H9 (cell line): ENCODE measurements around the gene ZMIZ1. TPM values are rescaled to one million over a fixed set of nuclear protein-coding genes. Genes with fewer than 3 reads are reported as not detected.

Experiments
- DNase-seq: peaks from one replicate; pipeline ENCODE4 v3.0.0-alpha.2; 2017
- H2AFZ ChIP-seq: one replicate; pipeline ENCODE4 v1.6.1; 2013; ENCODE audit warnings: mild to moderate bottlenecking, low read length, control low read depth, moderate library complexity
- H2AK5ac ChIP-seq: 2 replicates; pipeline ENCODE4 v1.6.1; 2013; ENCODE audit warnings: low read length, control low read depth, mixed read lengths; ENCODE audit not compliant: insufficient read length
- H2BK120ac ChIP-seq: one replicate; pipeline ENCODE4 v1.6.1; 2013; ENCODE audit warnings: low read depth, mild to moderate bottlenecking, low read length, control low read depth, inconsistent platforms; ENCODE audit not compliant: poor library complexity, severe bottlenecking
- H2BK12ac ChIP-seq: 2 replicates; pipeline ENCODE4 v1.6.1; 2013; ENCODE audit warnings: low read length, control low read depth, mixed read lengths, low read depth; ENCODE audit not compliant: insufficient read length
- H2BK15ac ChIP-seq: 2 replicates; pipeline ENCODE4 v1.6.1; 2013; ENCODE audit warnings: low read depth, low read length, control low read depth
- H2BK20ac ChIP-seq: one replicate; pipeline ENCODE4 v1.6.1; 2013; ENCODE audit warnings: low read depth, mild to moderate bottlenecking, low read length, control low read depth, inconsistent platforms; ENCODE audit not compliant: poor library complexity, severe bottlenecking
- H2BK5ac ChIP-seq: 2 replicates; pipeline ENCODE4 v1.6.1; 2013; ENCODE audit warnings: low read length, control low read depth, mixed read lengths; ENCODE audit not compliant: insufficient read length
- H3K14ac ChIP-seq: 2 replicates; pipeline ENCODE4 v1.6.1; 2013; ENCODE audit warnings: low read length, control low read depth; ENCODE audit not compliant: insufficient read depth
- H3K18ac ChIP-seq: 2 replicates; pipeline ENCODE4 v1.6.1; 2013; ENCODE audit warnings: low read depth, mild to moderate bottlenecking, mixed read lengths, low read length, control low read depth; ENCODE audit not compliant: insufficient read length
- H3K23ac ChIP-seq: 2 replicates; pipeline ENCODE4 v1.6.1; 2013; ENCODE audit warnings: low read length, control low read depth, mixed read lengths, low read depth; ENCODE audit not compliant: insufficient read length
- H3K23me2 ChIP-seq: 2 replicates; pipeline ENCODE4 v1.6.1; 2013; ENCODE audit warnings: low read depth, mild to moderate bottlenecking, mixed read lengths, low read length, control low read depth; ENCODE audit not compliant: insufficient read length, poor library complexity, severe bottlenecking
- H3K27ac ChIP-seq: 2 replicates; pipeline ENCODE4 v1.5.1; 2013; ENCODE audit warnings: low read length, control low read depth, mixed read lengths, low read depth; ENCODE audit not compliant: insufficient read length
- H3K27me3 ChIP-seq: 2 replicates; pipeline ENCODE4 v1.6.1; 2013; ENCODE audit warnings: low read length, control low read depth, inconsistent platforms; ENCODE audit not compliant: insufficient read depth
- H3K4ac ChIP-seq: 2 replicates; pipeline ENCODE4 v1.6.1; 2013; ENCODE audit warnings: low read depth, mild to moderate bottlenecking, control low read depth, inconsistent platforms, low read length, moderate library complexity
- H3K4me1 ChIP-seq: 2 replicates; pipeline ENCODE4 v1.6.1; 2013; ENCODE audit warnings: low read length, control low read depth, inconsistent platforms; ENCODE audit not compliant: insufficient read depth
- H3K4me2 ChIP-seq: 2 replicates; pipeline ENCODE4 v1.6.1; 2013; ENCODE audit warnings: low read length, control low read depth, mixed read lengths; ENCODE audit not compliant: insufficient read length, insufficient read depth
- H3K56ac ChIP-seq: 2 replicates; pipeline ENCODE4 v1.6.1; 2013; ENCODE audit warnings: low read depth, mild to moderate bottlenecking, mixed read lengths, low read length, control low read depth; ENCODE audit not compliant: insufficient read length
- H3K79me1 ChIP-seq: 2 replicates; pipeline ENCODE4 v1.6.1; 2013; ENCODE audit warnings: low read depth, mild to moderate bottlenecking, moderate library complexity, low read length, control low read depth, inconsistent platforms; ENCODE audit not compliant: insufficient read depth, poor library complexity, severe bottlenecking
- H3K79me2 ChIP-seq: 2 replicates; pipeline ENCODE4 v1.6.1; 2013; ENCODE audit warnings: low read length, control low read depth, inconsistent platforms; ENCODE audit not compliant: insufficient read depth
- H3K9ac ChIP-seq: 2 replicates; pipeline ENCODE4 v1.6.1; 2013; ENCODE audit warnings: low read length, control low read depth, mixed read lengths; ENCODE audit not compliant: insufficient read length; ENCODE audit errors: extremely low read depth
- H3K9me3 ChIP-seq: one replicate; pipeline ENCODE4 v1.6.1; 2013; ENCODE audit warnings: low read depth, low read length, inconsistent platforms; ENCODE audit not compliant: control insufficient read depth
- H3T11ph ChIP-seq: one replicate; pipeline ENCODE4 v1.6.1; 2013; ENCODE audit warnings: mild to moderate bottlenecking, low read length, control low read depth, inconsistent platforms
- H4K20me1 ChIP-seq: one replicate; pipeline ENCODE4 v1.6.1; 2013; ENCODE audit not compliant: control insufficient read depth, insufficient read length, insufficient read depth
- H4K5ac ChIP-seq: 2 replicates; pipeline ENCODE4 v1.6.1; 2013; ENCODE audit warnings: low read depth, mild to moderate bottlenecking, mixed read lengths, low read length, control low read depth; ENCODE audit not compliant: insufficient read length
- H4K8ac ChIP-seq: replicated peaks from 2 replicates; pipeline ENCODE4 v1.6.1; 2013; ENCODE audit warnings: low read length, control low read depth, mixed read lengths, low read depth; ENCODE audit not compliant: insufficient read length
- H4K91ac ChIP-seq: 2 replicates; pipeline ENCODE4 v1.6.1; 2013; ENCODE audit warnings: low read depth, mild to moderate bottlenecking, moderate library complexity, mixed read lengths, low read length, control low read depth; ENCODE audit not compliant: insufficient read length
- H3K27ac Mint-ChIP-seq, 3 experiments: 2 replicates in 2 of 3; 3 replicates in 1 of 3; pipeline ENCODE4 v1.8.0; 2020 to 2021; ENCODE audit warnings: mixed read lengths in 3 of 3, mild to moderate bottlenecking in 1 of 3, moderate library complexity in 1 of 3
- H3K27me3 Mint-ChIP-seq: 2 replicates; pipeline ENCODE4 v1.8.0; 2021; ENCODE audit warnings: low read depth, mild to moderate bottlenecking, moderate library complexity, mixed read lengths
- H3K36me3 Mint-ChIP-seq, 3 experiments: 2 replicates in 2 of 3; 3 replicates in 1 of 3; pipeline ENCODE4 v1.8.0; 2020 to 2021; ENCODE audit warnings: low read depth in 3 of 3, mixed read lengths in 3 of 3; ENCODE audit not compliant: insufficient read depth in 1 of 3
- H3K4me1 Mint-ChIP-seq, 2 experiments: 2 replicates each; pipeline ENCODE4 v1.8.0; 2020; ENCODE audit warnings: mixed read lengths in 2 of 2
- H3K4me3 Mint-ChIP-seq, 2 experiments: 2 replicates in 1 of 2; 3 replicates in 1 of 2; pipeline ENCODE4 v1.8.0; 2020 to 2021; ENCODE audit warnings: mild to moderate bottlenecking in 2 of 2, mixed read lengths in 2 of 2, moderate library complexity in 1 of 2
- H3K9me3 Mint-ChIP-seq, 2 experiments: 2 replicates in 1 of 2; 3 replicates in 1 of 2; pipeline ENCODE4 v1.8.0; 2020; ENCODE audit warnings: mild to moderate bottlenecking in 2 of 2, mixed read lengths in 2 of 2, moderate library complexity in 1 of 2
- WGBS: extraction: QIAGEN DNeasy Blood & Tissue Kit; methylation state at CpG from one replicate; pipeline ENCODE4 v1.1.7; 2013; ENCODE audit warnings: missing lambda C conversion rate, low lambda C conversion rate, mixed read lengths; ENCODE audit not compliant: insufficient read length; ENCODE audit errors: extremely low coverage; 5-methylcytosine and 5-hydroxymethylcytosine counted together
- total RNA-seq: library from RNA; stranded (reverse); gene quantifications from 2 replicates; pipeline ENCODE4 v1.2.1, GENCODE V29; 2021
- TF ChIP-seq, protein P1 (sequence below): fragments of 200-600 bp; sonication (generic); conservative IDR thresholded peaks from 3 replicates; pipeline ENCODE4 v1.8.0; 2021; ENCODE audit warnings: antibody characterized with exemption, mild to moderate bottlenecking

Gene ZMIZ1
- total RNA-seq, 1 experiment from 2014 or later = 36.9 TPM

DNA sequence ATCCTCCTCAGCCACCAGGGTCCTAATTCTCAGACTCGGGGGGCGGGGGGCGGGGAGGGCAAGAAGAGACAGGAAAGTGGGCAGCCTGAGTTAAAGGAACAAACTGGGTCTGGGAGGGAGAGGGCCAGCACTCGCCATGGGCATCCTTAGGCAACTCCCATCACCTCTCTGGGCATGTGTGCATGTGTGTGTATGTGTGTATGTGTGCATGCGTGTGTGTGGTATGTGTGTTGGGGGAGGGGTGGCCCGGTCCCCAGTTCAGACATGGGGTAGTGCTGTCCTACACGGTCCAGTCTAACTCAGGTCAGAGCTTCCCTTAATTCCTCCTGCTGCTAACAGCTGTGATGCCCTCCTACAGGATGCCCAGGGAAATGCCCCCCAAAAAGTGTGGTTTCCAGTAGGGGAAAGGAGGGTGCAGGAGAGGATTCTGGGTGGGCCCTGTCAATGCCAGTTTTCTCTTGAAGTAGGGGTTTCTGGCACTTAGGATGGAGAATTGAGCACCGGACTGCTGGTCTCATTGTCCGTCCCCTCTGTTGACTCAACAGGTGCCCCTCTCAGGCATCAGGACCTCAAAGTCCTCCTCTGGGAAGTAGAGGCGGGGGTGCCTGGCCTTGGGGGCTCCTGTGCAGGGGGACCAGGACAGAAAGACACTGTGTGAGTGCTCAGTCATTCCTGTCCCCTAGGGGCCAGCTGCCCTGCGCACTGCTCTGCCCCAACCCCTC is 15.1 kb upstream of the ZMIZ1 start:
- no peak overlapping the region for H3T11ph ChIP-seq
- H3K23me2 ChIP-seq = no peaks in the 10 kb centered on the region
- peaks cover 10% of the 10 kb centered on the region; the same call in 1 of the 2 replicates for H3K4me1 ChIP-seq
- no peaks in the 10 kb centered on the region for H3K79me2 ChIP-seq
- no peak overlapping the region for H2BK12ac ChIP-seq
- no peaks in the 10 kb centered on the region for H3K9me3 ChIP-seq
- peaks cover 48% of the 10 kb centered on the region for H3K27me3 Mint-ChIP-seq
- H3K36me3 Mint-ChIP-seq = no peaks in the 10 kb centered on the region
- H3K56ac ChIP-seq = no peak overlapping the region
- no peak overlapping the region for H3K14ac ChIP-seq
- no peaks in the 10 kb centered on the region for H3K27me3 ChIP-seq
- H2BK15ac ChIP-seq = no peak overlapping the region
- H3K27ac Mint-ChIP-seq = no peak overlapping the region
- H3K4ac ChIP-seq = no peak overlapping the region
- no peak overlapping the region for H3K9ac ChIP-seq
- DNase-seq = no peak
- H4K20me1 ChIP-seq = peaks cover 2% of the 10 kb centered on the region
- no peak overlapping the region for H3K4me2 ChIP-seq
- TF ChIP-seq, protein P1, sequence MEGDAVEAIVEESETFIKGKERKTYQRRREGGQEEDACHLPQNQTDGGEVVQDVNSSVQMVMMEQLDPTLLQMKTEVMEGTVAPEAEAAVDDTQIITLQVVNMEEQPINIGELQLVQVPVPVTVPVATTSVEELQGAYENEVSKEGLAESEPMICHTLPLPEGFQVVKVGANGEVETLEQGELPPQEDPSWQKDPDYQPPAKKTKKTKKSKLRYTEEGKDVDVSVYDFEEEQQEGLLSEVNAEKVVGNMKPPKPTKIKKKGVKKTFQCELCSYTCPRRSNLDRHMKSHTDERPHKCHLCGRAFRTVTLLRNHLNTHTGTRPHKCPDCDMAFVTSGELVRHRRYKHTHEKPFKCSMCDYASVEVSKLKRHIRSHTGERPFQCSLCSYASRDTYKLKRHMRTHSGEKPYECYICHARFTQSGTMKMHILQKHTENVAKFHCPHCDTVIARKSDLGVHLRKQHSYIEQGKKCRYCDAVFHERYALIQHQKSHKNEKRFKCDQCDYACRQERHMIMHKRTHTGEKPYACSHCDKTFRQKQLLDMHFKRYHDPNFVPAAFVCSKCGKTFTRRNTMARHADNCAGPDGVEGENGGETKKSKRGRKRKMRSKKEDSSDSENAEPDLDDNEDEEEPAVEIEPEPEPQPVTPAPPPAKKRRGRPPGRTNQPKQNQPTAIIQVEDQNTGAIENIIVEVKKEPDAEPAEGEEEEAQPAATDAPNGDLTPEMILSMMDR = no peak
- H2BK120ac ChIP-seq = no peak overlapping the region
- H3K4me3 Mint-ChIP-seq = no peak overlapping the region
- no peaks in the 10 kb centered on the region for H3K79me1 ChIP-seq
- H4K8ac ChIP-seq = no peak overlapping the region
- H3K4me1 Mint-ChIP-seq = peaks cover 43 to 51% of the 10 kb centered on the region in 2 experiments
- no peak overlapping the region for H2AFZ ChIP-seq
- no peak overlapping the region for H2AK5ac ChIP-seq
- WGBS = no CpG with 5 or more reads among the region's 11 CpGs
- H3K27ac ChIP-seq = no peak overlapping the region
- H2BK20ac ChIP-seq = no peak overlapping the region
- no peak overlapping the region for H3K23ac ChIP-seq
- H2BK5ac ChIP-seq = no peak overlapping the region
- H4K91ac ChIP-seq = no peak overlapping the region
- no peak overlapping the region for H3K18ac ChIP-seq
- no peak overlapping the region for H4K5ac ChIP-seq
- no peaks in the 10 kb centered on the region; a peak in 2 of 5 replicates for H3K9me3 Mint-ChIP-seq
